ENCODE results near the gene FKBP5.
"Not testable (repeated sequence)": the region's sequence is repeated elsewhere in the genome, so short reads cannot be mapped to it uniquely, and the experiment has no call there.

FKBP5 gene

GRCh38 chr6:35550437-35550836, 138.3 kb downstream of the FKBP5 start:
- H3K4me3 ChIP-seq (ENCODE audit: low read depth, low read length), result no peak overlapping the region

GRCh38 chr6:35547676-35548075, 141.0 kb downstream of the FKBP5 start:
- H3K4me3 ChIP-seq (ENCODE audit: low read depth, low read length), result no peak overlapping the region

- H3K4me3 ChIP-seq (ENCODE audit: low read depth, low read length), result no peak overlapping the region
These were observed 143.8 kb downstream of the FKBP5 start for GRCh38 chr6:35544769-35545361.

GRCh38 chr6:35543459-35544193, 145.1 kb downstream of the FKBP5 start:
- no peak overlapping the region for H3K4me3 ChIP-seq (ENCODE audit: low read depth, low read length)

- no peak overlapping the region for H3K4me3 ChIP-seq (ENCODE audit: low read depth, low read length)
These were observed 146.9 kb downstream of the FKBP5 start for GRCh38 chr6:35541836-35542235.

- H3K4me3 ChIP-seq (ENCODE audit: low read depth, low read length), result no peak overlapping the region
These were observed 149.5 kb downstream of the FKBP5 start for GRCh38 chr6:35539223-35539622.

GRCh38 chr6:35535847-35536246, 152.9 kb downstream of the FKBP5 start:
- not testable (repeated sequence) for H3K4me3 ChIP-seq (ENCODE audit: low read depth, low read length)

GRCh38 chr6:35534407-35535170, 154.1 kb downstream of the FKBP5 start:
- no peak overlapping the region for H3K4me3 ChIP-seq (ENCODE audit: low read depth, low read length)

GRCh38 chr6:35533981-35534380, 154.7 kb downstream of the FKBP5 start:
- H3K4me3 ChIP-seq (ENCODE audit: low read depth, low read length), result no peak overlapping the region

- no peak overlapping the region for H3K4me3 ChIP-seq (ENCODE audit: low read depth, low read length)
These were observed 156.6 kb downstream of the FKBP5 start for GRCh38 chr6:35532126-35532525.

- no peak overlapping the region for H3K4me3 ChIP-seq (ENCODE audit: low read depth, low read length)
These were observed 164.2 kb downstream of the FKBP5 start for GRCh38 chr6:35524380-35525020.
